Activated T-cell treated with anti-CD3 and anti-CD28 coated beads, Interleukin-2, amount 50 U/mL, for 24 hours (primary cell): ENCODE results near the gene GABBR1.
"Not testable (repeated sequence)": the region's sequence is repeated elsewhere in the genome, so short reads cannot be mapped to it uniquely, and the experiment has no call there.

Experiments
- DNase-seq: peaks from one replicate; pipeline ENCODE4 v3.0.0-alpha.2; 2020
- H3K27ac Mint-ChIP-seq: 2 replicates; pipeline ENCODE4 v1.8.0; 2020; ENCODE audit warnings: mild to moderate bottlenecking, mixed read lengths
- H3K27me3 Mint-ChIP-seq: 2 replicates; pipeline ENCODE4 v1.8.0; 2020; ENCODE audit warnings: mixed read lengths
- H3K36me3 Mint-ChIP-seq: 2 replicates; pipeline ENCODE4 v1.8.0; 2020; ENCODE audit warnings: low read depth, mixed read lengths
- H3K4me1 Mint-ChIP-seq: 2 replicates; pipeline ENCODE4 v1.8.0; 2020; ENCODE audit warnings: low read depth, mixed read lengths
- H3K4me3 Mint-ChIP-seq: 2 replicates; pipeline ENCODE4 v1.8.0; 2020; ENCODE audit warnings: mild to moderate bottlenecking, moderate library complexity, mixed read lengths
- H3K9me3 Mint-ChIP-seq: 2 replicates; pipeline ENCODE4 v1.8.0; 2020; ENCODE audit warnings: mixed read lengths

The GABBR1 gene

DNA sequence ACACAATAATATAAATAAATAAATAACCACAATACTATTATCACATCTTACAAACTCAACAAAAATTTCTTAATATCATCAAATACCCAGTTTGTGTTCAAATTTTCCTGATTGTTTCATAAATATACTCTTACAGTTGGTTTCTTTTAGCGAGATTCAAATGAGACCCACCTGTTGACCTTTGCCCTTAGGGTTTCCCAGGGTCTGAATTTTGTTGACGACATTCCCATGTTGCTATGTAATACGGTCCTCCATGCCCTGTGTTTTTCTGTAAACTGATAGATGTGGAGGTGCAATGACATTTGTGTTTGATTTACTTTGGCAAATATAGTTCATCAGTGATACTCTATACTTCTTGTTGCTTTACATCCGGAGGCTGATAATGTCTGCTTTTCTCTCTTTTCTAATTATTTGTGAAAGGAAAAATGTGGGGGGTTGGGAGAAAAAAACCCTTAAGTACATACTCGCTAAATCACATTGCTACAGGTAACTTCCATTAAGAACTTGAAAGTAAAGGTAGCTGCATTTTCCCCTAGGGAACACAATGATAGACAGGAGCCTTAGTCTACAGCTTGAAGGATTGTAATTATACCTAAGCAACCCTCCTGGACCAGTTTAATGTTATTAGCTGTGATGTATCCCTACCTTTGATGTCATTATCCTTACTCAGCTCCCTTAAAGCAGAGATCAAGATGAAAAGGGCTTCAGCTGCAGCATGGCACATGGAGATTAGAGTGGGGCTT is 30.5 kb upstream of the GABBR1 start:
- Mint-ChIP-seq H3K4me3 (no peak overlapping the region), H3K36me3 (no peaks in the 10 kb centered on the region), H3K4me1 (no peaks in the 10 kb centered on the region), H3K27me3 (peaks cover 54% of the 10 kb centered on the region), H3K9me3 (no peaks in the 10 kb centered on the region), H3K27ac (no peak overlapping the region)
- no peak for DNase-seq

DNA sequence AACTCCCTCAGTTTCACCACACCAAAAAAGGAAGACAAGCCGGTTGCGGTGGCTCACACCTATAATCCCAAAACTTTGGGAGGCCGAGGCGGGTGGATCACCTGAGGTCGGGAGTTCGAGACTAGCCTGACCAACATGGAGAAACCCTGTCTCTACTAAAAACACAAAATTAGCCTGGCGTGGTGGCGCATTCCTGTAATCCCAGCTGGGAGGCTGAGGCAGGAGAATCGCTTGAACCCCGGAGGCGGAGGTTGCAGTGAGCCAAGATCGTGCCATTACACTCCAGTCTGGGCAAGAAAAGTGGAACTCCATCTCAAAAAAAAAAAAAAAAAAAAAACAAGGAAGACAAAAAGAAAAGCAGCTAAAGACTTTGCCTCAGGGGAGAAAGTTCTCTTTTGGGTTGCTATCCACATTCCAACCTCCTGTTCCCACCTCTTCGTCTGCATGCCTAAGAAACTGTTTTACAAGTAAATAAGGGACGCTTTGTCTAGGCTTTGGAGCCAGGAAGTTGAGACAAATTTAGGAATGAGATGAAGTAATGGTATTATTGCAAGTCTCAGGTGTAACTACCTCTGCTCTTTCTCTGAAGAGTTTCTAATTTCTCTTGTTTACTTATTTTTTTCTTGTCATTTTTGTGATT is 28.6 kb upstream of the GABBR1 start:
- H3K4me3 Mint-ChIP-seq, DNase-seq: not testable (repeated sequence)
- peaks cover 48% of the 10 kb centered on the region for H3K27me3 Mint-ChIP-seq

DNA sequence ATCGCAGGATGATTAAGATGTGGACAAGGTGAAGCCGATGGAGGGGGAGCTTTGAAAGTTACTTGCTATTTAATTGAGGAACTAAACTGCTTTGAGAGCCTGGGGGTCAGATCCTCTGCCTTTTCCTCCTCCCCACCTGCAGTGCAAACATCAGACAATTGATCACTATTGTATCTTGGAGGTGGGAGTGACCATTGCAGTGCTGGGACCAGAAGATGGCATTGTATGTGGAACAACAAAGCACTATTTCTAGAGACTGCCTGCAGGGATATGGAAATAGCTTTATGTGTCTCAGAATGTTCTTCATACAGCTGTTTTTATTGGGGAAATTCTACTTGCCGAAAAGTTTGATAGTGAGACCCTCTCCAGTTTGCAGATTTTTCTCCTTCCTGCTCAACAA is 28.1 kb upstream of the GABBR1 start:
- Mint-ChIP-seq H3K27me3 (peaks cover 48% of the 10 kb centered on the region), H3K27ac (no peak overlapping the region), H3K9me3 (no peaks in the 10 kb centered on the region), H3K4me1 (no peaks in the 10 kb centered on the region), H3K4me3 (no peak overlapping the region), H3K36me3 (no peaks in the 10 kb centered on the region)
- DNase-seq: no peak

More for the DNA sequence above, 28.6 kb upstream of the GABBR1 start:
- not testable (repeated sequence) for H3K36me3 Mint-ChIP-seq, H3K4me1 Mint-ChIP-seq, H3K9me3 Mint-ChIP-seq, H3K27ac Mint-ChIP-seq

GRCh38 chr6:29656798-29657197 is 23.8 kb upstream of the GABBR1 start, which contains the start of gene MOG:
TSS of gene MOG (plus strand) at chr6:29657092. CDS start at chr6:29657210, 118 bp downstream.
- H3K27me3 Mint-ChIP-seq: peaks cover 35% of the 10 kb centered on the region
- H3K4me1 Mint-ChIP-seq: no peaks in the 10 kb centered on the region
- H3K9me3 Mint-ChIP-seq: no peaks in the 10 kb centered on the region
- H3K27ac Mint-ChIP-seq: no peak within 1 kb of the TSS
- no peak for DNase-seq
- H3K36me3 Mint-ChIP-seq: no peaks in the 10 kb centered on the region
- H3K4me3 Mint-ChIP-seq: no peak within 1 kb of the TSS

DNA sequence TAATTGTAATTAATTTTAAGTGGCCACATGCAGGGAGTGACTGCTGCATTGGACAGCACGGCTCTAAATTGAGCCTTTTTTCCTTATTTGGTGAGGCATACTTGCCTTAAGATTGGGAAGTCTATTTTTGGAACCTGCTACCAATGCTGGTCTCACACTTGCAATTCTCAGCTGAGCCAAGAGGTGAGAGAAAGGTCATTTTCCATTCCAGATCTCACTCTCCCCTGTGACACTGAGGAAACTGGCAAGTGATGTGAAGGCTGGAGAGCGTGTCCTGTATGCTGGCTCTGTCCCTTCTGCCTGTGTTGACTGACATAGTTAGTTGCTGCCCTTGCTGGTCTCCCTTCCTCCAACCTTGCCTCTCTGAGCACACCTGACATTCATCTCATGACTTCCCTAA is 23.2 kb upstream of the GABBR1 start:
- Mint-ChIP-seq H3K4me3 (no peak overlapping the region), H3K9me3 (no peaks in the 10 kb centered on the region), H3K27ac (no peak overlapping the region), H3K36me3 (no peaks in the 10 kb centered on the region), H3K27me3 (peaks cover 30% of the 10 kb centered on the region), H3K4me1 (peaks cover 2% of the 10 kb centered on the region)
- no peak for DNase-seq

DNA sequence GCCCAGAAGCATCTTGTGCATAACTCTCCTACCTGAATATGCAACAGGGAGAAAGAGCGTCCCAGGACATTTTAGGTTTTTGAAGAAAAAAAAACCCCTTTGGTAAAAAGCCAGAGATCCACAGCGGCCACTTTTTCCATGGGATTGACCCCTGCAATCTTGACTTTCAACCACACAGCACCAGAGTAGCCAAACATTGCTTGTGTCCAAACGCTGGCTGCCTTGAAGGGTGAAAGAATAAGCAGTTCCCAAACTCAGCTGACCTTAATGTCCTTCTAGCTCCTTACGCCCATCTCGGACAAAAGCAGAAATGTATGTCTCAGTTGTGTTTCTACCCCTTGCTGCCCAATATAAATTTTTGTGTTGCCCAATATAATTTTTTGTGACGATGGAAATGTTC is 22.7 kb upstream of the GABBR1 start:
- Mint-ChIP-seq H3K27ac (no peak overlapping the region), H3K9me3 (no peaks in the 10 kb centered on the region), H3K36me3 (no peaks in the 10 kb centered on the region), H3K4me3 (no peak overlapping the region), H3K4me1 (peaks cover 2% of the 10 kb centered on the region), H3K27me3 (peaks cover 25% of the 10 kb centered on the region)
- no peak for DNase-seq

GRCh38 chr6:29653452-29654038 is 20.6 kb upstream of the GABBR1 start:
- no peak for DNase-seq
- Mint-ChIP-seq H3K27me3 (peaks cover 14% of the 10 kb centered on the region), H3K4me3 (no peak overlapping the region), H3K27ac (no peak overlapping the region), H3K36me3 (peaks cover 2% of the 10 kb centered on the region), H3K9me3 (no peaks in the 10 kb centered on the region), H3K4me1 (peaks cover 11% of the 10 kb centered on the region)

DNA sequence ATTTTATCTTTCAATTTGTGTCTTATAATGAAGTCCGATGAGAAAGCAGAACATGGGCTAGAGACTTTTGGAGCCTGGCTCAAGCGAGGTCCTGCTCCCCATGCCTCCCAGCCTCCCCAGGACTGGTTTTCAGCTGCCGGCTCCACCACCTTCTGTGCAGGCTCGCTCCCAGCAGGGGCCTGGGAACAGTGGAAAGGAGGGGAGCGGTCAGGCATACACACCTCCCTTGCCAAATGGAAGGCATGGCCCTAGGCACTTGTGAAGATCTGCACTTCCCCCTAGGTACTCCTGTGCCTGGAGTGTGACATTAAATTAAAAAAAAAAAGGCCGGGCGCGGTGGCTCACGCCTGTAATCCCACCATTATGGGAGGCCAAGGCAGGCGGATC is 19.2 kb upstream of the GABBR1 start:
- Mint-ChIP-seq H3K4me1 (peaks cover 11% of the 10 kb centered on the region), H3K27ac (no peak overlapping the region), H3K27me3 (peaks cover 12% of the 10 kb centered on the region), H3K36me3 (peaks cover 2% of the 10 kb centered on the region), H3K4me3 (no peak overlapping the region), H3K9me3 (no peaks in the 10 kb centered on the region)
- DNase-seq: no peak

DNA sequence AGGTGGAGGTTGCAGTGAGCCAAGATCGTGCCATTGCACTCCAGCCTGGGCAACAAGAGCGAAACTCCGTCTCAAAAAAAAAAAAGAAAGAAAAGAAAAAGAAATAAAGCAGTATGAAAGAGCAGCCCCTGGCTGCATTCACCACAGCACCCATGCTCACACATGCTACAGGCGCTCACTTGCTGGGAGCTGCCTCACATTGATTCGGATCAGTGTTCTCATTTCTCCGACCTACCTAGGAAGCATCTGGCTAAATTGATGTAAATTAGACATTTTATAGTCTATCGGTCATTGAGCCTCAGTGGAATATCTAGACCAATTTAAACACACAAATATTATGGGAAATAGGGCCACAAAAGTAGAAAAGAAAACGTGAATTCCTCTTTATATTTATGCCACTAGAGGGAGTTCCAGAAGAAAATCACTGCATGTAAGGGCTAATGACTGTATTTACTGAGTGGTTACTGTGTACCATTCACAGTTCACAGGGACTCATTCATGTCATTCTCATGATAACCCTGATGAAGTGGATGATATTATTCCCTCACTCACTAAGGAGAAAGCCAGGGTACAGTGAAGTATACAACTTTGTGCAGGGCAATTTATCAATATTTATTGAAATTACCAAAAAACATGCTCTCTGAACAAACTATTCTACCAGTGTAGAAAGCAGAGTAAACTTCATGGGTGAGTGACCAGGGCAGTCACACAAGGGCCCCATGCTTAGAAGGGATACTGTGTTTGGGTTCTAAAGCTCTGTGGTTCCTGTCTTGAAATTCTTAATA is 18.6 kb upstream of the GABBR1 start:
- H3K27me3 Mint-ChIP-seq: peaks cover 11% of the 10 kb centered on the region
- peaks cover 11% of the 10 kb centered on the region for H3K4me1 Mint-ChIP-seq
- no peak for DNase-seq
- H3K4me3 Mint-ChIP-seq: no peak overlapping the region
- H3K9me3 Mint-ChIP-seq: no peaks in the 10 kb centered on the region
- peaks cover 2% of the 10 kb centered on the region for H3K36me3 Mint-ChIP-seq
- H3K27ac Mint-ChIP-seq: no peak overlapping the region

GRCh38 chr6:29649701-29650673 is 17.0 kb upstream of the GABBR1 start:
- Mint-ChIP-seq H3K27me3 (peaks cover 5% of the 10 kb centered on the region), H3K27ac (peak overlapping the region; percentile 99), H3K4me3 (peak overlapping the region; percentile 89), H3K9me3 (no peaks in the 10 kb centered on the region), H3K36me3 (peaks cover 2% of the 10 kb centered on the region), H3K4me1 (peaks cover 11% of the 10 kb centered on the region)
- DNase-seq: peak; percentile 95

GRCh38 chr6:29647927-29648642 is 15.1 kb upstream of the GABBR1 start:
- H3K36me3 Mint-ChIP-seq: peaks cover 2% of the 10 kb centered on the region
- H3K4me3 Mint-ChIP-seq: no peak overlapping the region
- H3K27me3 Mint-ChIP-seq: no peaks in the 10 kb centered on the region
- DNase-seq: no peak
- no peaks in the 10 kb centered on the region for H3K9me3 Mint-ChIP-seq
- H3K27ac Mint-ChIP-seq: no peak overlapping the region
- peaks cover 11% of the 10 kb centered on the region for H3K4me1 Mint-ChIP-seq

- H3K4me1 Mint-ChIP-seq: peaks cover 23% of the 10 kb centered on the region
- H3K27ac Mint-ChIP-seq: peak overlapping the region; percentile 70
- no peaks in the 10 kb centered on the region for H3K9me3 Mint-ChIP-seq
- H3K36me3 Mint-ChIP-seq: no peaks in the 10 kb centered on the region
- no peak overlapping the region for H3K4me3 Mint-ChIP-seq
- DNase-seq: no peak
- H3K27me3 Mint-ChIP-seq: no peaks in the 10 kb centered on the region
Observed at GRCh38 chr6:29641430-29642148, 8.6 kb upstream of the GABBR1 start.

GRCh38 chr6:29637247-29637646 is 4.3 kb upstream of the GABBR1 start:
- no peak for DNase-seq
- Mint-ChIP-seq H3K4me1 (peaks cover 27% of the 10 kb centered on the region), H3K27ac (no peak overlapping the region), H3K36me3 (no peaks in the 10 kb centered on the region), H3K9me3 (no peaks in the 10 kb centered on the region), H3K27me3 (no peaks in the 10 kb centered on the region), H3K4me3 (no peak overlapping the region)
